Measurements from ENCODE around the gene PYM1.
"Not testable (repeated sequence)": the region's sequence is repeated elsewhere in the genome, so short reads cannot be mapped to it uniquely, and the experiment has no call there.

PYM1 gene

GRCh38 chr12:55885113-55885512 lies 42.6 kb downstream of the PYM1 start:
- Histone ChIP-seq H3K36me3 (ENCODE audit: control insufficient read depth in 5 of 5, insufficient read depth in 5 of 5, low read length in 5 of 5) (no peaks in the 10 kb centered on the region), H3K4me1 (ENCODE audit: control insufficient read depth in 5 of 5, insufficient read depth in 5 of 5, low read length in 5 of 5) (no peaks in the 10 kb centered on the region), H3K27me3 (ENCODE audit: control insufficient read depth in 5 of 5, insufficient read depth in 4 of 5, low read length in 5 of 5) (no peaks in the 10 kb centered on the region), H3K27ac (ENCODE audit: low read depth, low read length) (no peak overlapping the region), H3K9me3 (ENCODE audit: control insufficient read depth in 5 of 5, low read length in 5 of 5) (no peaks in the 10 kb centered on the region), H3K9ac (ENCODE audit: low read length in 5 of 5) (no peak overlapping the region), H3K4me3 (ENCODE audit: low read depth in 1 of 5, low read length in 5 of 5) (no peak overlapping the region)

GRCh38 chr12:55877824-55878223 lies 49.9 kb downstream of the PYM1 start:
- H3K4me3 ChIP-seq (ENCODE audit: low read depth in 1 of 5, low read length in 5 of 5), result no peak overlapping the region
- no peaks in the 10 kb centered on the region for H3K27me3 ChIP-seq (ENCODE audit: control insufficient read depth in 5 of 5, insufficient read depth in 4 of 5, low read length in 5 of 5)
- no peaks in the 10 kb centered on the region for H3K36me3 ChIP-seq (ENCODE audit: control insufficient read depth in 5 of 5, insufficient read depth in 5 of 5, low read length in 5 of 5)
- no peaks in the 10 kb centered on the region for H3K4me1 ChIP-seq (ENCODE audit: control insufficient read depth in 5 of 5, insufficient read depth in 5 of 5, low read length in 5 of 5)
- H3K9ac ChIP-seq (ENCODE audit: low read length in 5 of 5), result no peak overlapping the region
- H3K27ac ChIP-seq (ENCODE audit: low read depth, low read length), result no peak overlapping the region
- peaks cover 0 to 3% (median 0%) of the 10 kb centered on the region in 5 donors for H3K9me3 ChIP-seq (ENCODE audit: control insufficient read depth in 5 of 5, low read length in 5 of 5)

GRCh38 chr12:55875704-55876467 lies 51.8 kb downstream of the PYM1 start:
- Histone ChIP-seq H3K4me3 (ENCODE audit: low read depth in 1 of 5, low read length in 5 of 5) (no peak overlapping the region), H3K27ac (ENCODE audit: low read depth, low read length) (no peak overlapping the region), H3K9me3 (ENCODE audit: control insufficient read depth in 5 of 5, low read length in 5 of 5) (peaks cover 0 to 3% (median 0%) of the 10 kb centered on the region in 5 donors), H3K27me3 (ENCODE audit: control insufficient read depth in 5 of 5, insufficient read depth in 4 of 5, low read length in 5 of 5) (no peaks in the 10 kb centered on the region), H3K9ac (ENCODE audit: low read length in 5 of 5) (no peak overlapping the region), H3K36me3 (ENCODE audit: control insufficient read depth in 5 of 5, insufficient read depth in 5 of 5, low read length in 5 of 5) (no peaks in the 10 kb centered on the region), H3K4me1 (ENCODE audit: control insufficient read depth in 5 of 5, insufficient read depth in 5 of 5, low read length in 5 of 5) (no peaks in the 10 kb centered on the region)

GRCh38 chr12:55874443-55874842 lies 53.3 kb downstream of the PYM1 start:
- Histone ChIP-seq H3K36me3 (ENCODE audit: control insufficient read depth in 5 of 5, insufficient read depth in 5 of 5, low read length in 5 of 5) (no peaks in the 10 kb centered on the region), H3K4me3 (ENCODE audit: low read depth in 1 of 5, low read length in 5 of 5) (no peak overlapping the region), H3K9ac (ENCODE audit: low read length in 5 of 5) (no peak overlapping the region), H3K27me3 (ENCODE audit: control insufficient read depth in 5 of 5, insufficient read depth in 4 of 5, low read length in 5 of 5) (no peaks in the 10 kb centered on the region), H3K27ac (ENCODE audit: low read depth, low read length) (no peak overlapping the region), H3K4me1 (ENCODE audit: control insufficient read depth in 5 of 5, insufficient read depth in 5 of 5, low read length in 5 of 5) (no peaks in the 10 kb centered on the region), H3K9me3 (ENCODE audit: control insufficient read depth in 5 of 5, low read length in 5 of 5) (peaks cover 0 to 3% (median 0%) of the 10 kb centered on the region in 5 donors)

GRCh38 chr12:55866454-55867004 lies 61.2 kb downstream of the PYM1 start:
- H3K4me3 ChIP-seq (ENCODE audit: low read depth in 1 of 5, low read length in 5 of 5); H3K9ac ChIP-seq (ENCODE audit: low read length in 5 of 5); H3K27me3 ChIP-seq (ENCODE audit: control insufficient read depth in 5 of 5, insufficient read depth in 4 of 5, low read length in 5 of 5); H3K36me3 ChIP-seq (ENCODE audit: control insufficient read depth in 5 of 5, insufficient read depth in 5 of 5, low read length in 5 of 5); H3K27ac ChIP-seq (ENCODE audit: low read depth, low read length); H3K4me1 ChIP-seq (ENCODE audit: control insufficient read depth in 5 of 5, insufficient read depth in 5 of 5, low read length in 5 of 5); H3K9me3 ChIP-seq (ENCODE audit: control insufficient read depth in 5 of 5, low read length in 5 of 5): not testable (repeated sequence)

GRCh38 chr12:55865327-55865726 lies 62.4 kb downstream of the PYM1 start:
- H3K9me3 ChIP-seq (ENCODE audit: control insufficient read depth in 5 of 5, low read length in 5 of 5), result peaks cover 0 to 5% (median 4%) of the 10 kb centered on the region in 5 donors
- no peak overlapping the region for H3K9ac ChIP-seq (ENCODE audit: low read length in 5 of 5)
- H3K27ac ChIP-seq (ENCODE audit: low read depth, low read length), result no peak overlapping the region
- no peak overlapping the region for H3K4me3 ChIP-seq (ENCODE audit: low read depth in 1 of 5, low read length in 5 of 5)
- H3K36me3 ChIP-seq (ENCODE audit: control insufficient read depth in 5 of 5, insufficient read depth in 5 of 5, low read length in 5 of 5), result no peaks in the 10 kb centered on the region
- no peaks in the 10 kb centered on the region for H3K4me1 ChIP-seq (ENCODE audit: control insufficient read depth in 5 of 5, insufficient read depth in 5 of 5, low read length in 5 of 5)
- no peaks in the 10 kb centered on the region for H3K27me3 ChIP-seq (ENCODE audit: control insufficient read depth in 5 of 5, insufficient read depth in 4 of 5, low read length in 5 of 5)

GRCh38 chr12:55862931-55863330 lies 64.8 kb downstream of the PYM1 start:
- not testable (repeated sequence) for H3K4me1 ChIP-seq (ENCODE audit: control insufficient read depth in 5 of 5, insufficient read depth in 5 of 5, low read length in 5 of 5); H3K27ac ChIP-seq (ENCODE audit: low read depth, low read length); H3K4me3 ChIP-seq (ENCODE audit: low read depth in 1 of 5, low read length in 5 of 5); H3K27me3 ChIP-seq (ENCODE audit: control insufficient read depth in 5 of 5, insufficient read depth in 4 of 5, low read length in 5 of 5); H3K36me3 ChIP-seq (ENCODE audit: control insufficient read depth in 5 of 5, insufficient read depth in 5 of 5, low read length in 5 of 5); H3K9me3 ChIP-seq (ENCODE audit: control insufficient read depth in 5 of 5, low read length in 5 of 5); H3K9ac ChIP-seq (ENCODE audit: low read length in 5 of 5)

GRCh38 chr12:55862286-55862685 lies 65.4 kb downstream of the PYM1 start:
- no peaks in the 10 kb centered on the region for H3K4me1 ChIP-seq (ENCODE audit: control insufficient read depth in 5 of 5, insufficient read depth in 5 of 5, low read length in 5 of 5)
- H3K36me3 ChIP-seq (ENCODE audit: control insufficient read depth in 5 of 5, insufficient read depth in 5 of 5, low read length in 5 of 5), result no peaks in the 10 kb centered on the region
- no peak overlapping the region for H3K27ac ChIP-seq (ENCODE audit: low read depth, low read length)
- no peak overlapping the region for H3K9ac ChIP-seq (ENCODE audit: low read length in 5 of 5)
- H3K9me3 ChIP-seq (ENCODE audit: control insufficient read depth in 5 of 5, low read length in 5 of 5), result peaks cover 0 to 5% (median 4%) of the 10 kb centered on the region in 5 donors
- no peaks in the 10 kb centered on the region for H3K27me3 ChIP-seq (ENCODE audit: control insufficient read depth in 5 of 5, insufficient read depth in 4 of 5, low read length in 5 of 5)
- H3K4me3 ChIP-seq (ENCODE audit: low read depth in 1 of 5, low read length in 5 of 5), result no peak overlapping the region

GRCh38 chr12:55861871-55862270 lies 65.8 kb downstream of the PYM1 start:
- Histone ChIP-seq H3K4me3 (ENCODE audit: low read depth in 1 of 5, low read length in 5 of 5) (no peak overlapping the region), H3K9ac (ENCODE audit: low read length in 5 of 5) (no peak overlapping the region), H3K9me3 (ENCODE audit: control insufficient read depth in 5 of 5, low read length in 5 of 5) (peaks cover 0 to 5% (median 4%) of the 10 kb centered on the region in 5 donors), H3K36me3 (ENCODE audit: control insufficient read depth in 5 of 5, insufficient read depth in 5 of 5, low read length in 5 of 5) (no peaks in the 10 kb centered on the region), H3K27me3 (ENCODE audit: control insufficient read depth in 5 of 5, insufficient read depth in 4 of 5, low read length in 5 of 5) (no peaks in the 10 kb centered on the region), H3K27ac (ENCODE audit: low read depth, low read length) (no peak overlapping the region), H3K4me1 (ENCODE audit: control insufficient read depth in 5 of 5, insufficient read depth in 5 of 5, low read length in 5 of 5) (no peaks in the 10 kb centered on the region)

- no peaks in the 10 kb centered on the region for H3K27me3 ChIP-seq (ENCODE audit: control insufficient read depth in 5 of 5, insufficient read depth in 4 of 5, low read length in 5 of 5)
- no peaks in the 10 kb centered on the region for H3K4me1 ChIP-seq (ENCODE audit: control insufficient read depth in 5 of 5, insufficient read depth in 5 of 5, low read length in 5 of 5)
- H3K36me3 ChIP-seq (ENCODE audit: control insufficient read depth in 5 of 5, insufficient read depth in 5 of 5, low read length in 5 of 5), result no peaks in the 10 kb centered on the region
- no peak overlapping the region for H3K27ac ChIP-seq (ENCODE audit: low read depth, low read length)
- H3K4me3 ChIP-seq (ENCODE audit: low read depth in 1 of 5, low read length in 5 of 5), result no peak overlapping the region
- H3K9ac ChIP-seq (ENCODE audit: low read length in 5 of 5), result no peak overlapping the region
- peaks cover 0 to 5% (median 4%) of the 10 kb centered on the region in 5 donors for H3K9me3 ChIP-seq (ENCODE audit: control insufficient read depth in 5 of 5, low read length in 5 of 5)
These were observed 66.3 kb downstream of the PYM1 start for GRCh38 chr12:55861396-55861795.

Data from subcutaneous abdominal adipose tissue (tissue), 5 donors.